ENCODE measurements around the gene GBE1. TPM values are rescaled to one million over a fixed set of nuclear protein-coding genes. Genes with fewer than 3 reads are reported as not detected.
"Not testable (repeated sequence)": the region's sequence is repeated elsewhere in the genome, so short reads cannot be mapped to it uniquely, and the experiment has no call there.

Gene GBE1
- polyA plus RNA-seq, 1 experiment: 60.1 TPM

- ChIA-PET POLR2A (no interaction called here), CTCF (interaction anchor here (0.9 kb wide), 1 partner anchor 25 kb away, joined by 3 read pairs; no protein-coding TSS in a partner anchor)
- Histone ChIP-seq H3K9me3 (ENCODE audit: control insufficient read depth, insufficient read depth, low read length) (no peaks in the 10 kb centered on the region), H3K27me3 (ENCODE audit: control insufficient read depth, insufficient read depth, low read length) (no peaks in the 10 kb centered on the region), H3K27ac (ENCODE audit: low read depth, low read length) (no peak overlapping the region), H3K4me3 (ENCODE audit: low read depth, low read length) (no peak overlapping the region)
- no peak for TF ChIP-seq CTCF (IDR thresholded peaks at IDR 0.05; ENCODE audit: low read depth, low read length)
- DNase-seq (ENCODE audit: low read depth, low spot score): no peak
These were observed 264.9 kb downstream of the GBE1 start for GRCh38 chr3:81496407-81497104.

- H3K27ac ChIP-seq (ENCODE audit: low read depth, low read length); H3K27me3 ChIP-seq (ENCODE audit: control insufficient read depth, insufficient read depth, low read length); DNase-seq (ENCODE audit: low read depth, low spot score); H3K4me3 ChIP-seq (ENCODE audit: low read depth, low read length); H3K9me3 ChIP-seq (ENCODE audit: control insufficient read depth, insufficient read depth, low read length): not testable (repeated sequence)
- POLR2A ChIA-PET: interaction anchor here (0.7 kb wide), 1 partner anchor 18 kb away, joined by 3 read pairs; no protein-coding TSS in a partner anchor
- CTCF ChIA-PET: interaction anchor here (1.4 kb wide), 1 partner anchor 90 kb away, joined by 5 read pairs; no protein-coding TSS in a partner anchor
These were observed 269.0 kb downstream of the GBE1 start for GRCh38 chr3:81492471-81492870.

- CTCF ChIA-PET: interaction anchor here (0.6 to 3.5 kb wide), 9 partner anchors 14 to 641 kb away, joined by 3 to 47 read pairs (median 5); no protein-coding TSS in a partner anchor
- H3K4me3 ChIP-seq (ENCODE audit: low read depth, low read length): no peak overlapping the region
- H3K27me3 ChIP-seq (ENCODE audit: control insufficient read depth, insufficient read depth, low read length): no peaks in the 10 kb centered on the region
- H3K27ac ChIP-seq (ENCODE audit: low read depth, low read length): no peak overlapping the region
- POLR2A ChIA-PET: no interaction called here
- no peak for DNase-seq (ENCODE audit: low read depth, low spot score)
- no peaks in the 10 kb centered on the region for H3K9me3 ChIP-seq (ENCODE audit: control insufficient read depth, insufficient read depth, low read length)
- no peak for TF ChIP-seq CTCF (IDR thresholded peaks at IDR 0.05; ENCODE audit: low read depth, low read length)
These were observed 269.4 kb downstream of the GBE1 start for GRCh38 chr3:81492040-81492439.

- Histone ChIP-seq H3K9me3 (ENCODE audit: control insufficient read depth, insufficient read depth, low read length) (no peaks in the 10 kb centered on the region), H3K27me3 (ENCODE audit: control insufficient read depth, insufficient read depth, low read length) (no peaks in the 10 kb centered on the region), H3K4me3 (ENCODE audit: low read depth, low read length) (no peak overlapping the region), H3K27ac (ENCODE audit: low read depth, low read length) (no peak overlapping the region)
- CTCF ChIA-PET: interaction anchor here (0.6 to 3.5 kb wide), 76 partner anchors 9 to 1969 kb away, joined by 3 to 82 read pairs (median 4); no protein-coding TSS in a partner anchor
- POLR2A ChIA-PET: no interaction called here
- peak; percentile 77 for TF ChIP-seq CTCF (IDR thresholded peaks at IDR 0.05; ENCODE audit: low read depth, low read length)
- DNase-seq (ENCODE audit: low read depth, low spot score): peak; percentile 72
These were observed 270.7 kb downstream of the GBE1 start for GRCh38 chr3:81490541-81491288.

- Histone ChIP-seq H3K27ac (ENCODE audit: low read depth, low read length) (peak overlapping the region; percentile 55), H3K4me3 (ENCODE audit: low read depth, low read length) (no peak overlapping the region), H3K27me3 (ENCODE audit: control insufficient read depth, insufficient read depth, low read length) (no peaks in the 10 kb centered on the region), H3K9me3 (ENCODE audit: control insufficient read depth, insufficient read depth, low read length) (no peaks in the 10 kb centered on the region)
- CTCF ChIA-PET: interaction anchor here (1.0 kb wide), 1 partner anchor 20 kb away, joined by 3 read pairs; no protein-coding TSS in a partner anchor
- peak; percentile 21 for DNase-seq (ENCODE audit: low read depth, low spot score)
- POLR2A ChIA-PET: no interaction called here
- no peak for TF ChIP-seq CTCF (IDR thresholded peaks at IDR 0.05; ENCODE audit: low read depth, low read length)
These were observed 276.0 kb downstream of the GBE1 start for GRCh38 chr3:81485444-81485865.
